HepG2 (cell line): ENCODE data around the gene RHOD. TPM values are rescaled to one million over a fixed set of nuclear protein-coding genes. Genes with fewer than 3 reads are reported as not detected.
A peak's percentile ranks its signal among the peaks of the same experiment; 100 is the strongest.

Experiments used
- CBX5 ChIP-seq: sonication (generic); formaldehyde crosslinking; IDR thresholded peaks from 2 replicates; pipeline ENCODE4 v1.4.0; 2020; ENCODE audit warnings: missing genetic modification reagents, borderline replicate concordance
- E2F2 ChIP-seq: sonication (generic); formaldehyde crosslinking; IDR thresholded peaks from 2 replicates; pipeline ENCODE4 v1.4.0; 2020; ENCODE audit warnings: missing genetic modification reagents, borderline replicate concordance
- ELF4 ChIP-seq: sonication (generic); formaldehyde crosslinking; IDR thresholded peaks from 2 replicates; pipeline ENCODE4 v1.5.0; 2020; ENCODE audit warnings: missing genetic modification reagents, mild to moderate bottlenecking, moderate library complexity, borderline replicate concordance
- FLYWCH1 ChIP-seq: sonication (generic); formaldehyde crosslinking; IDR thresholded peaks from 2 replicates; pipeline ENCODE4 v1.8.1; 2023; ENCODE audit warnings: mild to moderate bottlenecking, missing genetic modification reagents
- GABPA ChIP-seq, 2 experiments: IDR thresholded peaks; 2 replicates each; pipeline ENCODE4 v1.6.1; 2011 to 2016; ENCODE audit warnings: low read depth in 2 of 2, low read length in 1 of 2, missing biosample characterization in 1 of 2, missing genetic modification characterization in 1 of 2
- GMEB2 ChIP-seq: IDR thresholded peaks from 2 replicates; pipeline ENCODE4 v1.6.1; 2016; ENCODE audit warnings: missing biosample characterization, missing genetic modification reagents, low read depth
- KAT8 ChIP-seq: IDR thresholded peaks from 2 replicates; pipeline ENCODE4 v1.6.1; 2016; ENCODE audit warnings: missing genetic modification reagents, missing compliant biosample characterization
- MNT ChIP-seq: fragments of 450-650 bp; IDR thresholded peaks from 2 replicates; pipeline ENCODE4 v1.6.1; 2016
- RFXAP ChIP-seq: sonication (generic); formaldehyde crosslinking; IDR thresholded peaks from 2 replicates; pipeline ENCODE4 v1.4.0; 2020; ENCODE audit warnings: missing genetic modification reagents, borderline replicate concordance
- SAFB2 ChIP-seq: sonication (generic); formaldehyde crosslinking; IDR thresholded peaks from 2 replicates; pipeline ENCODE4 v1.5.1; 2020; ENCODE audit warnings: missing genetic modification reagents, low read depth, mild to moderate bottlenecking, borderline replicate concordance
- SALL1 ChIP-seq: sonication (generic); formaldehyde crosslinking; IDR thresholded peaks from 2 replicates; pipeline ENCODE4 v1.8.0; 2022; ENCODE audit warnings: mild to moderate bottlenecking, missing genetic modification reagents
- SIN3B ChIP-seq: fragments of 150-350 bp; IDR thresholded peaks from 2 replicates; pipeline ENCODE4 v1.6.1; 2014; ENCODE audit warnings: low read length
- SP1 ChIP-seq, 2 experiments: fragments of 450-650 bp in 1 of 2; sonication (generic) in 1 of 2; formaldehyde crosslinking in 1 of 2; IDR thresholded peaks; 2 replicates each; pipeline versions ENCODE4 v1.4.0 to v1.6.1; 2016 to 2020; ENCODE audit warnings: missing genetic modification reagents in 1 of 2
- TAF15 ChIP-seq: fragments of 200-400 bp; formaldehyde crosslinking; IDR thresholded peaks from one replicate; pipeline ENCODE4 v1.6.1; 2018; ENCODE audit warnings: mild to moderate bottlenecking, low read depth, low read length; ENCODE audit not compliant: poor library complexity, severe bottlenecking
- TRIM22 ChIP-seq: fragments of 450-650 bp; IDR thresholded peaks from 2 replicates; pipeline ENCODE4 v1.6.1; 2017
- ZFP36L2 ChIP-seq: sonication (generic); formaldehyde crosslinking; IDR thresholded peaks from 2 replicates; pipeline ENCODE4 v1.4.0; 2020; ENCODE audit warnings: missing genetic modification reagents
- ZNF205 ChIP-seq: IDR thresholded peaks from 2 replicates; pipeline ENCODE4 v1.6.1; 2018; ENCODE audit warnings: missing biosample characterization, missing genetic modification reagents
- ZNF30 ChIP-seq: sonication (generic); formaldehyde crosslinking; IDR thresholded peaks from 2 replicates; pipeline ENCODE4 v1.5.0; 2020; ENCODE audit warnings: mild to moderate bottlenecking, missing genetic modification reagents
- ZNF547 ChIP-seq: sonication (generic); formaldehyde crosslinking; IDR thresholded peaks from 2 replicates; pipeline ENCODE4 v1.5.1; 2020; ENCODE audit warnings: mild to moderate bottlenecking, missing genetic modification reagents
- ZNF598 ChIP-seq: sonication (generic); formaldehyde crosslinking; IDR thresholded peaks from 2 replicates; pipeline ENCODE4 v1.5.1; 2020; ENCODE audit warnings: mild to moderate bottlenecking, missing genetic modification reagents, borderline replicate concordance
- ZNF607 ChIP-seq: sonication (generic); formaldehyde crosslinking; IDR thresholded peaks from 2 replicates; pipeline ENCODE4 v1.5.1; 2020; ENCODE audit warnings: missing genetic modification reagents, mild to moderate bottlenecking, borderline replicate concordance
- ZNF879 ChIP-seq: sonication (generic); formaldehyde crosslinking; IDR thresholded peaks from 2 replicates; pipeline ENCODE4 v1.8.1; 2023; ENCODE audit warnings: missing genetic modification reagents
- polyA plus RNA-seq, 8 experiments: library from polyadenylated mRNA; depleted of rRNA in 3 of 8; stranded (reverse) in 7 of 8; unstranded in 1 of 8; fragments of >200 nt; fragmentation: Illumina TruSeq in 4 of 8; extraction: Trizol in 4 of 8; gene quantifications; 2 replicates each; pipeline versions ENCODE4 v1.2.1 to v1.2.3, GENCODE V29; 2011 to 2016; ENCODE audit warnings: low read depth in 4 of 8, missing spikeins in 1 of 8, mixed read lengths in 1 of 8; ENCODE audit not compliant: insufficient read depth in 1 of 8
- total RNA-seq, 5 experiments: library from RNA; depleted of rRNA; stranded (reverse); fragments of >200 nt; fragmentation: Illumina TruSeq; extraction: Trizol; gene quantifications; 2 replicates each; pipeline ENCODE4 v1.2.3, GENCODE V29; 2016; ENCODE audit warnings: low read depth in 1 of 5

Gene RHOD
- total and polyA plus RNA-seq, 2 of the 13 experiments (the other 11 are each of a cell fraction or from before 2014, with no cell fraction given) = 0.27 to 0.98 TPM

GRCh38 chr11:67054836-67055523, 1.7 kb upstream of the RHOD start (continued):
- TF ChIP-seq FLYWCH1 (CRISPR knock-in tag) (no peak), ZFP36L2 (CRISPR knock-in tag) (no peak), ZNF205 (CRISPR knock-in tag) (0 out of 2 replicates have a peak, but pooled peaks have one; percentile 19), GMEB2 (CRISPR knock-in tag) (no peak), ZNF879 (CRISPR knock-in tag) (no peak), ZNF547 (CRISPR knock-in tag) (no peak), TRIM22 (no peak), SAFB2 (CRISPR knock-in tag) (no peak), E2F2 (no peak), MNT (peak; percentile 94), SALL1 (CRISPR knock-in tag) (peak; percentile 52), CBX5 (CRISPR knock-in tag) (peak; percentile 48), RFXAP (CRISPR knock-in tag) (no peak), ZNF598 (no peak), ZNF30 (no peak), KAT8 (CRISPR knock-in tag) (peak; percentile 35; the same call in 1 of the 2 replicates), SIN3B (no peak), GABPA (IDR thresholded peaks at IDR 0.05; ENCODE audit: low read depth, low read length) (no peak), GABPA (CRISPR knock-in tag; IDR thresholded peaks at IDR 0.05; ENCODE audit: low read depth) (no peak), SP1 (IDR thresholded peaks at IDR 0.05) (no peak), SP1 (CRISPR knock-in tag; IDR thresholded peaks at IDR 0.05) (no peak), ELF4 (CRISPR knock-in tag) (no peak), ZNF607 (CRISPR knock-in tag) (no peak), TAF15 (no peak)
